Stimulated activated CD4-positive, alpha-beta T cell treated with anti-CD3 and anti-CD28 coated beads, Interleukin-4, amount 100 ng/mL, for 48 hours (primary cell): ENCODE results near the gene DICER1.
A peak's percentile ranks its signal among the peaks of the same experiment; 100 is the strongest.
"Not testable (repeated sequence)": the region's sequence is repeated elsewhere in the genome, so short reads cannot be mapped to it uniquely, and the experiment has no call there.

Source experiments
- DNase-seq, 2 donors: peaks; one replicate each; pipeline ENCODE4 v3.0.0-alpha.2; 2020; ENCODE audit warnings: low read depth in 2 of 2

The DICER1 gene

DNA sequence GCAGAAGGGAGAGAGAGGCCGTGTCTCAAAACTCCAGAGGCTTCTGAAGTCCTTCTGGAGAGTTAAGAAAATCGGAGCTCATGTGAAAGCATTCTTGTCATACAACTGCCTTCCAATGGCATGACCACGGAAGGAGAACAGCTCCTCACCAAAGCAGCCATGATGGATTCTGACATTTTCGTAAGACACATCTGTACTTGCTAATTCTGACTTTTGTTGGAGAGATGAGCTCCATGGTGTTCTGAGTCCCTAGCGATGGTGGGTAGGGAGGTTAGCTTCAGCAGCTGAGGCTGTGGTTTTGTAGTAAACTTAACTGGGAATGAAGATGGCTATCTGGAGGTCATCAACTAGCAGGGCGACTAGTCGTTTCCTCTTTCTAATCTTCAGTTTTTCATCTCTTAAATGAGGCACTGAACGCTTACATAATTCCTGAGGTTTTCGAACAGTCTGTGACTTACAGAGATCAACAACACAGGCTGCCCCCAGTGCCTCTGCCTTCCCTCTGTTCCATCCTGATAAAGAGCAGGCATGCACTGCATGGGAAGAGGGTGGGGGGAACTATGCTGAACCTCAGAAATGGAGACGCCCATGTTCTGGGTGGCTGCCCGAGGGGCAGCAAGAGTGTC is 28.6 kb upstream of the DICER1 start:
- DNase-seq = no peak

DNA sequence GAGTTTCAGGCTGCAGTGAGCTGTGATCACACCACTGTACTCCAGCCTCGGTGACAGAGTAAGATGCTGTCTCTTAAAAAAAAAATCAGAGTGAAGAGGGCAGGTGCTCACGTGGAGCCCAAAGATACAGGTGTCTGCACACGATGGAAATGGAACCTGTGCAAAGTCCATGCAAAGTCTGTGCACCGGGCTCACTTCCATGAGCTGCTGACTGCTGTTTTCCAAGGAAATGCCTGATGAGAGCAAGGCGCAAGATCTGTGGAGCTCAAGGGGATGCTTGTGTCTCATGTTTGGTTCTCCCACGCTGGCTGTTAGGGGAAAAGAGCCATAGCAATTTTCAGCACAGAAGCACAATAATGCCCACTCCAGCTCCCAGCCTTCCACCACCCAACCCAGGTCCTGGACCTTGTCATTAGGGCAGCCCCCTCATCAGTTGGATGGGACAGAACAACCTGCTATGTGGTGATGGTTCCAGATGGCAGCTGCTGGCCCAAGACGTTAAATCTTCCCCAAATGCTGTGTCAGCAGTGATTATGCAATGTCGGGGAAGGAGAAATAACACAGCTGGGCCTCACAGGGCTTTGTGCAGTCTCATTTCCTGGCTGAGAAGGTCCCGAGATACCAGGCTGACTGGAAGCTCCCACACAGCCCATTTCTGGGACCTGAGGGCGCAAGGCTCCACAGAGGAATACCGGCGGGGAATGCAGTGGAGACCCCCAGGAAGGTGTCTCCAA is 27.9 kb upstream of the DICER1 start:
- no peak for DNase-seq

GRCh38 chr14:95184413-95184790 is 27.1 kb upstream of the DICER1 start:
- no peak for DNase-seq

DNA sequence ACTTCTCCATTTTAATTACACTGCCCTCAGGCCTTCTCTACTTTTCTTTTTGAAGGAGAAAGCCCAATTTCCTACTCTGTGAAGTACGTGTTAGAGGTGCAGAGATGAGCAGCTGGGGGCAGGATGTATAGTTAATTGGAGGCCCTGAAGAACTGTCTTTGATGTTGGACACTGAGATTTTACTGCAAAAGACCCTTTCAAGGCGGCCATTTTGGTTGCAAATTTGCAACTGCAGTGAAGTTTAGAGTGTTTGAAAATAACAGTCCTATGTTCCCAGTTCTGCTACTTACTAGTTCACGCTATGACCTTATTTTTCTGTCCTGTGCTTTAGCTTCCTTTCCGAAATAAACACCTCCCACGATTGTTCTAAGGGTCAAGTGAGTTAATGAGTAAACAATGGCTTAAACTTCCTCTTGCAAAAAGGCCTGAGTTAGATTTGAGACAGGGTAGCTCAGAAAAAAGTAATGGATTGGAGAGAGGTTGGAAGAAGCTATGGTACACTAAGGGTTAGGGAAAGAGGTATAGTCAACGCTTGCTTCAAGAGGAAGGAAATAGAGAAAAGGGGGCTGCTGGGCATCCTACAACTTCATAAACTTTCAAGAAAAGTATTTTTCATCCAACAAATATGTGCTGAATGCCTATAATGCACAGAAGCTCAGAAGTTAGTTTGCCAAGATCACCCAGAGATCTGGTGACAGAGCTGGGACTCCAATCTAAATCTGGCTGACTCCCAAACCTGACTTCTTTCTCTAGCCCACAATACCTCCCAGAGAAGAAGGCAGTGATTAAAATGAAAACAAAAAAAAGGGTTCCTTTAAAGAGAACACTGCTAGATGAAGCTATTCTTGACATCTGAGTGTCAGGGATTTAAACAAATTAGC is 26.4 kb upstream of the DICER1 start:
- DNase-seq = no peak

DNA sequence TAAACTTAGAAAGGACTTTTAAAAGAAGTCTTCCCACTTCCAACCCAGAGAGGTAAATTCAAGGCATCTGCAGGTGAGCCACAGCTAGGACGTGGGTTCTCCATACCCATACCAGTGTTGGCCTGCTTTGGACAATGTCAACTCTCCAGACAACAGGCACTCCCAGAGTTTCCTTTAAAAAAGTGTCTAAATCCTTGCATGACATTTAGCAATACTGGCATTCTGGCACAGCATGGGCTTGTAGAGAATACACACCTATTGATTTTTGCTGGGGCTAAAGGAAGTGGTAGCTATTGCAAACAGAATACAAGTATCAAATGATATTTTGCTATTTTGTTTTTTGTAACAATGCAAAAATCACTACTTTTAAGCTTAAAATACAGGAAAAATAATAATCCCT is 25.8 kb upstream of the DICER1 start:
- no peak for DNase-seq

- DNase-seq = no peak
These were observed 25.1 kb upstream of the DICER1 start for GRCh38 chr14:95182379-95182778.

- no peak for DNase-seq
These were observed 23.8 kb upstream of the DICER1 start for GRCh38 chr14:95180966-95181741.

DNA sequence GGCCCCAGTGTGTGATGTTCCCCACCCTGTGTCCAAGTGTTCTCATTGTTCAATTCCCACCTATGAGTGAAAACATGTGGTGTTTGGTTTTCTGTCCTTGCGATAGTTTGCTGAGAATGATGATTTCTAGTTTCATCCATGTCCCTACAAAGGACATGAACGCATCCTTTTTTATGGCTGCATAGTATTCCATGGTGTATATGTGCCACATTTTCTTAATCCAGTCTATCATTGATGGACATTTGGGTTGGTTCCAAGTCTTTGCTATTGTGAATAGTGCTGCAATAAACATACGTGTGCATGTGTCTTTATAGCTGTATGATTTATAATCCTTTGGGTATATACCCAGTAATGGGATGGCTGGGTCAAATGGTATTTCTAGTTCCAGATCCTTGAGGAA is 18.3 kb upstream of the DICER1 start:
- not testable (repeated sequence) for DNase-seq

- DNase-seq = no peak
These were observed 17.0 kb upstream of the DICER1 start for GRCh38 chr14:95174184-95174792.

- no peak for DNase-seq
These were observed 16.2 kb upstream of the DICER1 start for GRCh38 chr14:95173518-95173917.

DNA sequence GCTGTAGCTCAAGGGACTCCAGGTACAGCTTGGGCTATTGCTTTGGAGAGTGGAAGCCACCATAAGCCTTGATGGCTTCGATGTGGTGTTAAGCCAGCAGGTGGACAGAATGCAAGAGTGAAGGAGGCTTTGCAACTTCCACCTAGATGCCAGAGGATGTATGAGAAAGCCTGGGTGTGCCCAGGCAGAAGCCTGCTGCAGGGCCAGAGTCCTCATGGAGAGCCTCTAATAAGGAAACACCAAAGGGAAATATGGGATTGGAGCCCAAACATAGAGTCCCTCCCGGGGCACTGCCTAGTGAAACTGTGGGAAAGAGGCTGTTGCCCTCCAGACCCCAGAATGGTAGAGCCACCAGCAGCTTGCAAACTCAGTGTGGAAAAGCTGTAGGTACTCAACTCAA is 9.8 kb upstream of the DICER1 start:
- DNase-seq = no peak

GRCh38 chr14:95165517-95165916 is 8.2 kb upstream of the DICER1 start:
- DNase-seq = no peak

DNA sequence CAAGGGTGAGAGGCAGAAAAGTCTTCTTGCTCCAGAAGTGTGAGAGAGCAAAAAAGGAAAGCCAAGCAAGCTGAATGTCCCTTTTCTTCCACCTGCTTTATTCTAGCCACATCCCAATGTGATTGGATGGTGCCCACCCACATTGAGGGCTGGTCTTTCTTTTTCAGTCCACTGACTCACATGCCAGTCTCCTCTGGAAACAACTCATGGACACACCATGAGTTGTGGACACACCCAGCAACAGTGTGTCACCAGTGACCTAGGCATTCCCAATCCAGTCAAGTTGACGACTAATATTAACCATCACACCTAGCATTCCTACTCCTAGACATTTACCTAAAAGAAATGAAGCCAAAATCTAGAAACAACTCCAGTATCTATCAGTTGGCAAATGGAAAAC is 7.2 kb upstream of the DICER1 start:
- DNase-seq = no peak

- no peak for DNase-seq
These were observed 6.3 kb upstream of the DICER1 start for GRCh38 chr14:95163666-95164065.

- DNase-seq = no peak
These were observed 5.8 kb upstream of the DICER1 start for GRCh38 chr14:95163132-95163531.

GRCh38 chr14:95162641-95163040 is 5.3 kb upstream of the DICER1 start:
- no peak for DNase-seq

DNA sequence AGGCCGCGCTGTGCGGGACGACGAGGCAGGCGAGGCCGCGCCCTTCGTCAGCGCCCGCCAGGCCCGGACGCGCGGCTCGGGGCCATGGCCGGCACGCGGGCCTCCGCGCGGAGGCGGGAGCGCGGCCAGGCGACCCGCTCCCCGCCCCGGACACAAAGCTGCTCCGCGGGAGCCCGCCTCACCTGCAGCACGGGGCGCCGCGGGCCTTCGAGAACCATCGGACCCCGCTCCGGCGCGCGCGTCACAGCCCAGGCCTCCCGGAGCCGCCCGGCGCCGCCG is 342 bp downstream of the DICER1 start:
- DNase-seq = no peak

- DNase-seq = peak in 1 of 2 donors; percentile 26
These were observed 925 bp downstream of the DICER1 start for GRCh38 chr14:95156161-95157047.

GRCh38 chr14:95155045-95155444 is 2.3 kb downstream of the DICER1 start:
- no peak for DNase-seq

DNA sequence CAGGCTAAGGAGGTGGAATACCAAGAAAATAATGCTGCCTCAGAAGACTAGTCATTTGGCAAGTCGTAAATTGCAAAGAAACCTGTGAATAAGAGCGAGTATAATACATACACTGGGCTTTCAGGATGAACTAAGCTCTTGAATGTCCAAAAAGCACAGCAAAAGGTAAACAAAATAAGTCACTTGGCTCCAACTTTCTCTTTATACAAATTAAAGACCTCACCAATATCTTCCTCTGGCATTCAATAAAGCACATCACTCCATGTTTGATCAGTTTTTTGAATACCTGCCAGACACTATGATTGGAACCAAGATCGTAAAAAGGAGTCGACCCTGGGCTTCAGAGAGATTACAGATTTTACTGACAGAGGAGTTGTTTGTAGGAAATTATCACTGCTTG is 3.5 kb downstream of the DICER1 start:
- no peak for DNase-seq

DNA sequence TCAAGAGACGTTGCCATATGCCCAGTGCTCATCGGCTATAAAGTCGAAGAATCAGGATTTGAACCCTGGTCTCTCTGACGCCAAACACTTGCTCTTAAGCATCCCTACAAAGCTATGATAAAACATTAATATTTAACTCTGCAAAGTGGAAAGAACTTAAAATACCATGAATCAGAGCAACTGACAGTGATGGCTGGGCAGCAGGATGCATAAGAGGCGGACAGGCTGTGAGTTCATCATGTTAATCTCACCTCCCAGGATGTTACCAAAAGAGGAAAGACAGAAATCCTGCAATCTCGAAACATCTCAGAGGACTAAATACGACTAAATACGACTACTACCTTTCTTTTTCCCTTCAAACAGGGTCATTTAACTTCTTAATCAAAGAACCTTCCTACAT is 5.8 kb downstream of the DICER1 start:
- DNase-seq = no peak
